Inflammatory macrophage treated with lipopolysaccharide for 1 hour (primary cell): ENCODE data around the gene CHST3.

Source experiments
- DNase-seq, 2 donors: peaks; one replicate each; pipeline ENCODE4 v3.0.0-alpha.2; 2020 to 2022

CHST3 gene

GRCh38 chr10:72059843-72060822 is 95.9 kb downstream of the CHST3 start:
- DNase-seq = no peak

- no peak for DNase-seq
Observed at GRCh38 chr10:72061491-72061890, 97.3 kb downstream of the CHST3 start.

GRCh38 chr10:72061930-72062329 is 97.7 kb downstream of the CHST3 start:
- no peak for DNase-seq

GRCh38 chr10:72062382-72062781 is 98.2 kb downstream of the CHST3 start:
- DNase-seq = no peak
